ENCODE measurements around the gene POLA1. TPM values are rescaled to one million over a fixed set of nuclear protein-coding genes. Genes with fewer than 3 reads are reported as not detected.

POLA1 gene
- total and polyA plus RNA-seq, 2 donors (not counting 1 experiment from before 2014, with no cell fraction given), result 3.0 to 16.3 TPM

DNA sequence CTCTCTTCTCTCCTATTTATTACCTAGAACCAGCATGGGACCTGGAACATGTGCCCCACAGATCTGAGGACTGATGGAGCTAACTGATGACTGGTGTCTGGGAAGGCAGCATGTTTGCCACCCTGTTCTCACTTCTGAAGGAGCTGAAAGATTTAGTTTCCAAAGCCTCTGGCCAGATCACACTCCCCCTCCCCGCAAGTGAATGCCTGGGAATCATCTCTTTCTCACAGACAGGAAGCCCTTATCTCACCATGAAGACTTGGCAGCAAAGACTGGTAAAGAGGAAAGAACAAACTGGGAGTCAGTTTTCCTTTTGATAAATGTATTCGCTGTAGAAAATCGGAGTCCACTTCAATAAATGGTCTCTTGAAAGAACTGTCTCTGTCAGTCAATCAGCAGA is 25.6 kb upstream of the POLA1 start:
- H3K27me3 ChIP-seq (replicated peaks in 1 of 4; ENCODE audit: control extremely low read depth in 1 of 4, control insufficient read depth in 3 of 4, insufficient read depth in 4 of 4, low read length in 3 of 4), result no peaks in the 10 kb centered on the region
- no CpG with 5 or more reads among the region's 3 CpGs for WGBS (ENCODE audit: insufficient coverage)
- H3K27ac ChIP-seq (ENCODE audit: low read length in 2 of 2), result no peak overlapping the region
- no peak overlapping the region for H3K9ac ChIP-seq (ENCODE audit: low read length)
- no peaks in the 10 kb centered on the region for H3K9me3 Mint-ChIP-seq (ENCODE audit: insufficient read depth)
- H3K4me3 ChIP-seq (ENCODE audit: control extremely low read depth in 1 of 5, extremely low read depth in 1 of 5, insufficient read depth in 1 of 5, low read depth in 2 of 5, low read length in 4 of 5), result no peak overlapping the region
- intact Hi-C loops (cut with micrococcal nuclease), result no loop called here
- H4K20me1 ChIP-seq (ENCODE audit: control insufficient read depth, insufficient read depth, low read length, poor library complexity, severe bottlenecking), result no peaks in the 10 kb centered on the region
- no peak overlapping the region for H3K27ac Mint-ChIP-seq
- H3K79me2 ChIP-seq (ENCODE audit: control insufficient read depth, insufficient read depth, low read length), result no peaks in the 10 kb centered on the region
- H3K4me1 Mint-ChIP-seq, result no peaks in the 10 kb centered on the region
- H3K4me2 ChIP-seq (replicated peaks; ENCODE audit: low read depth, low read length, poor library complexity, severe bottlenecking), result no peak overlapping the region
- no peak overlapping the region for H2AFZ ChIP-seq (ENCODE audit: insufficient read depth, low read depth, low read length, poor library complexity, severe bottlenecking)
- no peaks in the 10 kb centered on the region for H3K9me3 ChIP-seq (ENCODE audit: control extremely low read depth in 1 of 3, control insufficient read depth in 2 of 3, insufficient read depth in 1 of 3, low read length in 2 of 3)
- no peak overlapping the region for H3K4me3 Mint-ChIP-seq
- CTCF ChIA-PET, result interaction anchor here (1.0 kb wide), 1 partner anchor 8 kb away, joined by 3 read pairs; no protein-coding TSS in a partner anchor
- H3K27me3 Mint-ChIP-seq, result no peaks in the 10 kb centered on the region
- POLR2A ChIA-PET, result no interaction called here
- DNase-seq (no peak), ATAC-seq (ENCODE audit: low read depth) (no peak)
- TF ChIP-seq CTCF (IDR thresholded peaks at IDR 0.05) (no peak), EZH2 (IDR thresholded peaks at IDR 0.05; ENCODE audit: borderline replicate concordance, insufficient read depth, low read depth, low read length, poor library complexity, severe bottlenecking) (no peak)
- H3K36me3 ChIP-seq (replicated peaks in 1 of 2; ENCODE audit: control extremely low read depth in 1 of 2, control insufficient read depth in 1 of 2, extremely low read depth in 1 of 2, insufficient read depth in 2 of 2, low read length in 1 of 2), result no peaks in the 10 kb centered on the region
- H3K4me1 ChIP-seq (ENCODE audit: control insufficient read depth in 2 of 2, insufficient read depth in 2 of 2, low read length in 2 of 2), result no peaks in the 10 kb centered on the region

- no peak overlapping the region for H3K27ac Mint-ChIP-seq
- intact Hi-C loops (cut with micrococcal nuclease), result no loop called here
- Histone ChIP-seq H3K4me2 (replicated peaks; ENCODE audit: low read depth, low read length, poor library complexity, severe bottlenecking) (no peak overlapping the region), H4K20me1 (ENCODE audit: control insufficient read depth, insufficient read depth, low read length, poor library complexity, severe bottlenecking) (no peaks in the 10 kb centered on the region), H3K36me3 (replicated peaks in 1 of 2; ENCODE audit: control extremely low read depth in 1 of 2, control insufficient read depth in 1 of 2, extremely low read depth in 1 of 2, insufficient read depth in 2 of 2, low read length in 1 of 2) (no peaks in the 10 kb centered on the region), H3K4me1 (ENCODE audit: control insufficient read depth in 2 of 2, insufficient read depth in 2 of 2, low read length in 2 of 2) (no peaks in the 10 kb centered on the region), H3K9me3 (ENCODE audit: control extremely low read depth in 1 of 3, control insufficient read depth in 2 of 3, insufficient read depth in 1 of 3, low read length in 2 of 3) (no peaks in the 10 kb centered on the region), H3K27me3 (replicated peaks in 1 of 4; ENCODE audit: control extremely low read depth in 1 of 4, control insufficient read depth in 3 of 4, insufficient read depth in 4 of 4, low read length in 3 of 4) (no peaks in the 10 kb centered on the region), H3K79me2 (ENCODE audit: control insufficient read depth, insufficient read depth, low read length) (no peaks in the 10 kb centered on the region), H3K27ac (ENCODE audit: low read length in 2 of 2) (no peak overlapping the region), H2AFZ (ENCODE audit: insufficient read depth, low read depth, low read length, poor library complexity, severe bottlenecking) (no peak overlapping the region), H3K4me3 (ENCODE audit: control extremely low read depth in 1 of 5, extremely low read depth in 1 of 5, insufficient read depth in 1 of 5, low read depth in 2 of 5, low read length in 4 of 5) (no peak overlapping the region), H3K9ac (ENCODE audit: low read length) (no peak overlapping the region)
- CTCF ChIA-PET, result interaction anchor here (1.0 kb wide), 1 partner anchor 23 kb away, joined by 3 read pairs; no protein-coding TSS in a partner anchor
- no peak for TF ChIP-seq EZH2 (IDR thresholded peaks at IDR 0.05; ENCODE audit: borderline replicate concordance, insufficient read depth, low read depth, low read length, poor library complexity, severe bottlenecking)
- no peak overlapping the region for H3K4me3 Mint-ChIP-seq
- ATAC-seq (ENCODE audit: low read depth) (no peak), DNase-seq (no peak)
- 100% methylated on average over 2 of the region's 11 CpGs for WGBS (ENCODE audit: insufficient coverage)
- no peaks in the 10 kb centered on the region for H3K27me3 Mint-ChIP-seq
- no peaks in the 10 kb centered on the region for H3K9me3 Mint-ChIP-seq (ENCODE audit: insufficient read depth)
- POLR2A ChIA-PET, result no interaction called here
- H3K4me1 Mint-ChIP-seq, result no peaks in the 10 kb centered on the region
Observed at GRCh38 chrX:24672701-24673190, 21.0 kb upstream of the POLA1 start.

Measured in B cell (primary cell).